GM10266 (cell line): ENCODE results near the gene PPP2R1B.

Experiments
- DNase-seq: peaks from one replicate; pipeline ENCODE4 v3.0.0; 2012; ENCODE audit errors: extremely low spot score
- CTCF ChIP-seq: IDR thresholded peaks from 2 replicates; pipeline ENCODE4 v1.5.1; 2012; ENCODE audit warnings: mild to moderate bottlenecking, low read depth; ENCODE audit not compliant: control insufficient read depth, insufficient read depth; ENCODE audit errors: missing control alignments

Gene PPP2R1B

GRCh38 chr11:111731821-111732220, 34.4 kb downstream of the PPP2R1B start:
- DNase-seq: no peak
- TF ChIP-seq CTCF: no peak

- TF ChIP-seq CTCF: no peak
- DNase-seq: no peak
Measured at GRCh38 chr11:111730871-111731591, 35.2 kb downstream of the PPP2R1B start.

GRCh38 chr11:111729831-111730311, 36.3 kb downstream of the PPP2R1B start:
- DNase-seq: no peak
- TF ChIP-seq CTCF: no peak

- no peak for DNase-seq
- TF ChIP-seq CTCF: no peak
Measured at GRCh38 chr11:111729071-111729830, 36.9 kb downstream of the PPP2R1B start.

- no peak for TF ChIP-seq CTCF
- DNase-seq: no peak
Measured at GRCh38 chr11:111727431-111727830, 38.8 kb downstream of the PPP2R1B start.

GRCh38 chr11:111726301-111726713, 39.9 kb downstream of the PPP2R1B start:
- no peak for TF ChIP-seq CTCF
- DNase-seq: no peak

GRCh38 chr11:111725621-111726020, 40.6 kb downstream of the PPP2R1B start:
- DNase-seq: no peak

More at GRCh38 chr11:111725621-111726020, 40.6 kb downstream of the PPP2R1B start:
- TF ChIP-seq CTCF: no peak
